Stomach (tissue), 4 donors: ENCODE data around the gene STRN3.

Source experiments
- CTCF ChIP-seq, 7 experiments: fragments of 450-650 bp in 4 of 7; fragments of 200-600 bp in 3 of 7; sonication (generic) in 3 of 7; IDR thresholded peaks; one replicate each; pipeline ENCODE4 v1.5.1; 2016 to 2019; ENCODE audit warnings: antibody characterized with exemption in 7 of 7, control low read depth in 2 of 7, mild to moderate bottlenecking in 1 of 7
- EP300 ChIP-seq: sonication (generic); formaldehyde crosslinking; IDR thresholded peaks from one replicate; pipeline ENCODE4 v1.6.1; 2017; ENCODE audit warnings: antibody characterized with exemption

GRCh38 chr14:30883508-30884294 lies 142.5 kb downstream of the STRN3 start:
- no peak for TF ChIP-seq EP300
- no peak for TF ChIP-seq CTCF (IDR thresholded peaks at IDR 0.05)
